Activated naive CD4-positive, alpha-beta T cell treated with anti-CD3 and anti-CD28 coated beads, Interleukin-2, amount 50 U/mL, for 24 hours (primary cell): ENCODE measurements around the gene CCNJL.
A peak's percentile ranks its signal among the peaks of the same experiment; 100 is the strongest.
"Not testable (repeated sequence)": the region's sequence is repeated elsewhere in the genome, so short reads cannot be mapped to it uniquely, and the experiment has no call there.

Experiments
- H3K27ac Mint-ChIP-seq: one replicate; pipeline ENCODE4 v1.8.0; 2021; ENCODE audit warnings: mild to moderate bottlenecking, mixed read lengths
- H3K27me3 Mint-ChIP-seq: one replicate; pipeline ENCODE4 v1.8.0; 2021; ENCODE audit warnings: mixed read lengths
- H3K36me3 Mint-ChIP-seq: one replicate; pipeline ENCODE4 v1.8.0; 2021; ENCODE audit warnings: mixed read lengths
- H3K4me1 Mint-ChIP-seq: one replicate; pipeline ENCODE4 v1.8.0; 2021; ENCODE audit warnings: mixed read lengths
- H3K4me3 Mint-ChIP-seq: one replicate; pipeline ENCODE4 v1.8.0; 2021; ENCODE audit warnings: mild to moderate bottlenecking, mixed read lengths
- H3K9me3 Mint-ChIP-seq: one replicate; pipeline ENCODE4 v1.8.0; 2021; ENCODE audit warnings: mixed read lengths

Gene CCNJL

DNA sequence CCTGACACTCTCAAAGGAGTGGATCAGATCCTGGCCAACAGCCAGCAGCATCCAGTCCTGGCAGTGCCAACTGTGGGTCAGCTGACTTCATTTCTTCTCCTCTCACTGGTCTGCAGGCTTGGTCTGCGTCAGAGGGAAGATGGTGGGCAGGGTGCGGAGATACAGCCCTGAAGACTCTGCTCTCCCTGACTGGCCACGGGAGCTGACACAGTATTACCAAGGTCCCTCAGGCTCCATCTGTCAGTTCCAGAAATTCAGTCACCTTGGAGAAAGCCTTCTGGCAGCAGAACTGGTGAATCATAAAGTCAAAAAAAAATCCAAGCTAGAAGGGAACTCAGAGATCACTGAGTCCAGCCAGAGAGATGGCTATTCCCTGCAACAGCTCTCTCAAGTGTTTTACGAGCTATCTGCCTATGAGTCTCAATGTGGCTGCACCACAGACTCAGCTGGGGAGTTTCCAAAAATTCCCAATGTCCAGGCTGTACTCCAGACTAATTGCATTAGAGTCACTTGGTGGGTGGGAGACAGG, 30.1 kb upstream of the CCNJL start:
- Mint-ChIP-seq H3K4me1 (no peaks in the 10 kb centered on the region), H3K9me3 (no peaks in the 10 kb centered on the region), H3K36me3 (no peaks in the 10 kb centered on the region), H3K27ac (no peak overlapping the region), H3K4me3 (no peak overlapping the region), H3K27me3 (no peaks in the 10 kb centered on the region)

DNA sequence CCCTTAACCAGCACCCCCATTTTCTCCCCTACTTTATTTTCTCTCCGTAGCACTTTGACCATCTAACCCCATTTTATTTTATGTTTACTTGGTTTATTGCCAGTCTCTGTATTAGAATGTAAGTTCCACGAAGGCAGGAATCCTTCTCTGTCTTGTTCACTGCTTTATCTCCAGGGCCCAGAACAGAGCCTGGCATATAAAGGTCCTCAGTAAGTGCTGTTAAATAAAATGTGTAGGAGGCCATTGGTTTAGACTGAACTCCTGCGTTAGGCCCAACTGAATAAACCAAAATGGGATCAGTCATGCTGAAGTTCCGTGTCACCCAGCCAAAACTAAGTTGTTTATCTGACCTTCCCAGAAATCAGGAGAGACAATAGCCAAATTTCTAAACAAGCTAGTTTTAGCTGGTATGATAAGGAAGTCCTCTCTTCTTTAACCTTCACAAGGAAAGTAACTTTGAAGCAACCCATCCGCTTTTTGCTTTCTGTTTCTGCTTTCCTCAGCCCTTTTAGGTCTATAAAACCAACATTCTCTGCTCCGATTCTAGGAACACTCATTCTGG, 29.0 kb upstream of the CCNJL start:
- no peaks in the 10 kb centered on the region for H3K36me3 Mint-ChIP-seq
- no peak overlapping the region for H3K27ac Mint-ChIP-seq
- no peaks in the 10 kb centered on the region for H3K27me3 Mint-ChIP-seq
- H3K9me3 Mint-ChIP-seq = no peaks in the 10 kb centered on the region
- H3K4me1 Mint-ChIP-seq = no peaks in the 10 kb centered on the region
- H3K4me3 Mint-ChIP-seq = no peak overlapping the region

DNA sequence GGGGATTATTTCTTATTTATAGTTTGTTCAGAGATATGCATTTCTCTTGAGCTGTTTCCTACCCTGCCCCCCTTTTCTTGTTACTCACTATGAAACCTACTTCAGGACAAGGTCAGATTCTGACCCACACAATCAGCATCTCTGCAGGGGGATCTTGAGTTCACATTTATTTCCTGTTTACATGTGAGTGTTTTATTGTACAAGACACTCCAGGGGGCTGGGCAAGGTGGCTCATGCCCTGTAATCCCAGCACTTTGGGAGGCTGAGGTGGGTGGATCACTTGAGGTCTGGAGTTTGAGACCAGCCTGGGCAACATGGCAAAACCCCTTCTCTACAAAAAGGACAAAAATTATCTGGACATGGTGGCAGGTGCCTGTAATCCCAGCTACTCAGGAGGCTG, 28.1 kb upstream of the CCNJL start:
- not testable (repeated sequence) for H3K36me3 Mint-ChIP-seq, H3K4me1 Mint-ChIP-seq, H3K27me3 Mint-ChIP-seq, H3K27ac Mint-ChIP-seq, H3K9me3 Mint-ChIP-seq, H3K4me3 Mint-ChIP-seq

DNA sequence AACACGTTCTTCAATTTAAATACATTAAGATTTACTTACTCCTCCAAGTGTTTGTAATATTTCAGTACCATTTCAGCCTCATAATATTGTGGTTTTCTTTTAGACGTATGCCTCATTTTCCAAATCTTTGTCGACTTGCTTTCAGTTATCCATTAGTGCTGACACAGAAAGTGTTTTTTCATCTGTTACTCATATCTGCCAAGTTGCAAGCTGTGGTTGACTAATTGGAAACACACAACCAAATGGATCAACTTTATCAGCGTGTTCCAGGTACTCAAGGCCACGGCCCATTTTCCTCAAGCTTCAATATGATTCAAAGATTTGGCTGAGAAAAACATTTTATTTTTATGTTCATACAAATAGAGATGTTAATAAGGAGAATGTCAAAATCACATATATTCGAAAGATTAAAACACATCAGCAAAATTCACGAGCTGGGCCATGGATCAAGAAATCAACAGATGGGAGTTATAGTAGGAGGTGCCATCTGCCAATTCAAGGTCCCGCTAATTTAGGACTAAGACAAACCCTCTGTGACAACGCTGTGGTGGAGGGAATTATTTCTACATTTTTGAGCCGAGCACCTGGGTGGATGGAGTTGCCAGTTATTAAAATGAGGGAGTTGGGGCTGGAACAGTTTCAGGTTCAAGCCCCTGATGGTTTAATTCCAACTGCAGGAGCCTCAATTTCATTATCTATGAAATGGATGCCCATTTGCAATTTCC, 27.2 kb upstream of the CCNJL start:
- Mint-ChIP-seq H3K9me3 (no peaks in the 10 kb centered on the region), H3K27ac (no peak overlapping the region), H3K27me3 (no peaks in the 10 kb centered on the region), H3K4me1 (no peaks in the 10 kb centered on the region), H3K36me3 (no peaks in the 10 kb centered on the region), H3K4me3 (no peak overlapping the region)

DNA sequence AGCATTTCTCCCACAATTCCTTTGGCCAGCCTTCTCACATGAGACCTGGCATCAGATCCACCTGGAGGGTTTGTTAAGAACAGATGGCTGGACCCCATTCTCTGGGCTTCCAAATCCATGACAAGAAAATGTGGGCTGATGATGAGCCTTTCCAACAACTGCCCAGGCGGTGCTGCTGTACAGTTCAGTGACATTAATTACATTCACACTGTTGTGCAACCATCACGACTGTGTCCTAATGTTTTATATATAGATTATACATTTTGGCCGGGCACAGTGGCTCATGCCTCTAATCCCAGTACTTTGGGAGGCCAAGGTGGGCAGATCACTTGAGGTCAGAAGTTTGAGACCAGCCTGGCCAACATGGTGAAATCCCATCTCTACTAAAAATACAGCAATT, 22.4 kb upstream of the CCNJL start:
- not testable (repeated sequence) for H3K27me3 Mint-ChIP-seq, H3K36me3 Mint-ChIP-seq, H3K4me1 Mint-ChIP-seq, H3K27ac Mint-ChIP-seq, H3K4me3 Mint-ChIP-seq, H3K9me3 Mint-ChIP-seq

DNA sequence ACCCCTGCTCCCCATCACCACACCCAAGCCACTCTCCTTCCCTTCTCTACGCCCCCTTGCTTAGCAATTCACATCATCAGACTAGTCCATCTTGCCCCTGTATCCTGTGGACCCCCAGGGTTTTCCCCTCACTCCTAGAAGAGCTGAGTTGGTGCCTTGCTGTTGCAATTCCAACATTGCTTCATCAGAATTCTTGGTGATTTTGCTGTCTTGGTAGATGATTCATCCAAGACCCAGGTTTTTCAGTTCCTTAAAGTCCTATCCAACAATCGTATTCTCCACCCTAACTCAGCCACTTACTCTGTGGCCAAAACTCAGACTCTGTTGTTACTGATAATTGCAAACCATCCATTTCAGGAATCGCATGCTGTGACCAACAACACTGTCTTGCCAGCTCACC, 21.4 kb upstream of the CCNJL start:
- peaks cover 4% of the 10 kb centered on the region for H3K4me1 Mint-ChIP-seq
- H3K36me3 Mint-ChIP-seq = no peaks in the 10 kb centered on the region
- no peak overlapping the region for H3K4me3 Mint-ChIP-seq
- H3K9me3 Mint-ChIP-seq = no peaks in the 10 kb centered on the region
- H3K27ac Mint-ChIP-seq = no peak overlapping the region
- H3K27me3 Mint-ChIP-seq = no peaks in the 10 kb centered on the region

DNA sequence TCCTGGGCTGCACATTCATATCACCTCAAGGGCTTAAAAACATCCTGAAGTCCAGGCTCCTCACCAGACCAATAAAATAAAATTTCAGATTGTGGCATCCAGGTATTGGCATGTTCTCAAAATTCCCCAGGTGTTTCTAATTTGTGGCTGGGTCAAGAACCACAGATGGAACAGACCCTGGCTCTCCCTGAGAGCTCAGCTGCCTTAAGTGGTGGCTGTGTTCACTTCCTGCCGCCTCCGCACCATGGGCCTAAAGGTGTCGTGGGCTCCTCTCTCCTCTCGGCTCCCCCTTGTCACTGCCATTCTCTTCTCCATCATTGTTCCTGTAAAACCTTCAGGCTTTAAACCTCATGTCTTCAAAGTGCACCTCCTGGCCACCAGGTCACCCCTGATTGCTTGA, 17.8 kb upstream of the CCNJL start:
- H3K27ac Mint-ChIP-seq = no peak overlapping the region
- H3K4me3 Mint-ChIP-seq = no peak overlapping the region
- H3K36me3 Mint-ChIP-seq = no peaks in the 10 kb centered on the region
- peaks cover 4% of the 10 kb centered on the region for H3K4me1 Mint-ChIP-seq
- no peaks in the 10 kb centered on the region for H3K27me3 Mint-ChIP-seq
- H3K9me3 Mint-ChIP-seq = no peaks in the 10 kb centered on the region

DNA sequence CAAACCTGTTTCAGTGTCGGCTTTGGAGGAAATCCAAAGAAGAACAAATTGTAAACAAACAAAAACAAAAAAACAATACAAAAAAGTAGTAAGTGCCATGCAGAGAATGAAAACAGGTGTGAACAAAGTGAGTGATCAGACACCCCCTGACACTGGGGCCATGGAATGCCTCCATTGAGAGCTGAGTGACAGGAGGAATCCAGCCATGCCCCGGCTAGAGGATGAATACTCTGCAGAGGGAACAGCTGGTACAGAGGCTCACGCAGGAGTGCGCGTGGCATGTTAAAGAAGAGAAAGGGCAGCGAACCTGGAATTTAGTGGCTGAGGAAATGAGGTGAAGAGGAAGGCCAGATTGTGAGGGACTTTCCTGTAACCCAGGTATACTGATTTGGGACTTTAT, 15.5 kb upstream of the CCNJL start:
- H3K4me1 Mint-ChIP-seq = peaks cover 4% of the 10 kb centered on the region
- H3K9me3 Mint-ChIP-seq = no peaks in the 10 kb centered on the region
- no peak overlapping the region for H3K4me3 Mint-ChIP-seq
- no peaks in the 10 kb centered on the region for H3K27me3 Mint-ChIP-seq
- no peaks in the 10 kb centered on the region for H3K36me3 Mint-ChIP-seq
- no peak overlapping the region for H3K27ac Mint-ChIP-seq

DNA sequence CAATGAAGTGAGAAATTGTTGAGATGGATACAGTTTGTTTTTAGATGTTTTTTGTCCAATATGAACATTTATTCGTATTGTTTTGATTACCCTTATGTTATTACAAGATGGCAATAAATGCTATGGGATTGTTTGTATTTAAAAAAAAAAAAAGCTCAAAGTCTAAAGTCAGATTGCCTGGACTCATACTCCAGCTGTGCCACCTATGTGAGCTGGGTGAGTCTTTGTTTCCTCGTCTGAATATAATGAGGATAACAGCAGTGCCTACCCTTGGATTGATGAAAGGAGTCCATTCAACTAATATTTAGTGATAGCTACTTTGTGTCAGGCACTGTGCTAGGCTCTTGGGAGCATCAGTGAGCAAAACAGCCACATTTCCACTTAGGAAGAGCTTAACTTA, 14.6 kb upstream of the CCNJL start:
- H3K4me3 Mint-ChIP-seq = no peak overlapping the region
- peaks cover 2% of the 10 kb centered on the region for H3K27me3 Mint-ChIP-seq
- H3K27ac Mint-ChIP-seq = no peak overlapping the region
- H3K4me1 Mint-ChIP-seq = peaks cover 4% of the 10 kb centered on the region
- no peaks in the 10 kb centered on the region for H3K9me3 Mint-ChIP-seq
- no peaks in the 10 kb centered on the region for H3K36me3 Mint-ChIP-seq

DNA sequence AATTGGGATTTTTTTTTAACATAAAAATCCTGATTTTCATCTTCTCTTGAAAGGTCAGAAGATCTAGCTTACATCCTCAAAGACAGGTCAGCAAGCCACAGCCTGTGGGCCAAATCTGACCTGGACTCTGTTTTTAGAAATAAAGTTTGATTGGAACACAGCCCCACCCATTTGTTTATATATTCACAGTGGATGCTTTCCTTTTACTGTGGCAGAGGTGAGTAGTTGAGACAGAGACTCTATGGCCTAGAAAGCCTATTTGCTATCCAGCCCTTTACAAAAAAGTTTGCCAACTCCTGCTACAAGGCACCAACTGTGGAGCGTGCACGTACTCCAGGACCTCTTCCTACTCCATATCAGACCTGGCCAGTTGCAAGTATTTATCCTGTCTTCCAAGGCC, 13.4 kb upstream of the CCNJL start:
- Mint-ChIP-seq H3K4me3 (no peak overlapping the region), H3K27ac (no peak overlapping the region), H3K4me1 (peaks cover 4% of the 10 kb centered on the region), H3K27me3 (peaks cover 3% of the 10 kb centered on the region), H3K9me3 (no peaks in the 10 kb centered on the region), H3K36me3 (no peaks in the 10 kb centered on the region)

DNA sequence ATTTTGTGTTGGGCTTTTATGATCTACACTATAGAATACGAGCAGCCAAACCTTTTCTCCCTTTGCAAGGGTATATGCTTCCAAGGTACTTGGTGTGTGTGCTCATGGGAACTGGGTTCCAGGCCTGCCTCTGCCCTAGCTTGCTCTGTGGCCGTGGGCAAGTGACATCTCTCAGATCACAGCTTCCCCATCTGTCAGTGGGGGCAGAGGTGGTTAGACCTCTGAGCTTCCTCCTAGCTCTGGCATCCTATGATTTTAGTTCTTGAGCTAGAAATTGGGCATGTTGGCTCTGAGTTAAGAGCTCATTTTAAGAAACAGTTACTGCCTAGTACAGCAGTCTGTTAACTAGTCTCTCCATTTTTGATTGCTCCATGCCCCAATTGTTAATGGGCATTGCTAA, 12.5 kb upstream of the CCNJL start:
- Mint-ChIP-seq H3K36me3 (no peaks in the 10 kb centered on the region), H3K4me1 (no peaks in the 10 kb centered on the region), H3K9me3 (no peaks in the 10 kb centered on the region), H3K27ac (no peak overlapping the region), H3K4me3 (no peak overlapping the region), H3K27me3 (peaks cover 5% of the 10 kb centered on the region)

DNA sequence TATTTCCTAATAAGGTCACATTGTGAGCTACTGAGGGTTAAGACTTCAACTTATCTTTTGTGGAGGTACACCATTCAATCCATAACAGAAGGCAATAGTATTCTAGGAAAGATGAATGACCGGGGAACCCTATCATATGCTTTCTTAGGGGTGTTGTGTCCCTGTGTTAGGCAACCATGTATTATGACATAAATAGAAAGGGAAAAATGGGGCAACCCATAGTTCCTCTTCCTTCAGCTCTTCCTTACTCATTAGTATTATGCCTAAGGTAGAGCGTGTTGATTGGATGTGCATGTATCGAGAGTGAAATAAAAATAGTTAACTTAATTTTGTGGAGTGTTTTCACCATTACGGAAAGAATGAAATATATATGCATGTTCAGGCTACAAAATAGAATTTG, 6.0 kb upstream of the CCNJL start:
- H3K9me3 Mint-ChIP-seq = no peaks in the 10 kb centered on the region
- peaks cover 25% of the 10 kb centered on the region for H3K27me3 Mint-ChIP-seq
- no peak overlapping the region for H3K4me3 Mint-ChIP-seq
- no peak overlapping the region for H3K27ac Mint-ChIP-seq
- H3K36me3 Mint-ChIP-seq = no peaks in the 10 kb centered on the region
- no peaks in the 10 kb centered on the region for H3K4me1 Mint-ChIP-seq

DNA sequence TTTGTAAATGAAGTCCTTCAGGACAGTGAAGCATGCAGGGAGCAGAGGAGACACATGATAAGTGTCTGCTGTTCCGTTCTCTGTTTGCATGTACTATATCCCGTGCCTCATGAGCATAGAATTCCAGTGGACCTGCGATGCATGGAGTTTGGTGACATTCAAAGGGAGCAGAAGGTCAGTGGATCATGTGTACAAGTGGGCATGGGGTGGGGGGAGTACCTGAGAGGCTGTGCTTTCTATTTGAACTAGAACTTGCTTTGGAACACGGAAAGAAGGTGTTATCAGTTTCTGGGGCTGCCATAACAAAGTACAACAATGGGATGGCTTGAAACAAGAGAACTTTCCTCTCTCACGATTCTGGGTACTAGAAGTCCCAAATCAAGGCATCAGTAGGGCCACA, 5.1 kb upstream of the CCNJL start:
- H3K36me3 Mint-ChIP-seq = no peaks in the 10 kb centered on the region
- no peak overlapping the region for H3K4me3 Mint-ChIP-seq
- peaks cover 7% of the 10 kb centered on the region for H3K4me1 Mint-ChIP-seq
- no peaks in the 10 kb centered on the region for H3K9me3 Mint-ChIP-seq
- peaks cover 34% of the 10 kb centered on the region for H3K27me3 Mint-ChIP-seq
- H3K27ac Mint-ChIP-seq = no peak overlapping the region

DNA sequence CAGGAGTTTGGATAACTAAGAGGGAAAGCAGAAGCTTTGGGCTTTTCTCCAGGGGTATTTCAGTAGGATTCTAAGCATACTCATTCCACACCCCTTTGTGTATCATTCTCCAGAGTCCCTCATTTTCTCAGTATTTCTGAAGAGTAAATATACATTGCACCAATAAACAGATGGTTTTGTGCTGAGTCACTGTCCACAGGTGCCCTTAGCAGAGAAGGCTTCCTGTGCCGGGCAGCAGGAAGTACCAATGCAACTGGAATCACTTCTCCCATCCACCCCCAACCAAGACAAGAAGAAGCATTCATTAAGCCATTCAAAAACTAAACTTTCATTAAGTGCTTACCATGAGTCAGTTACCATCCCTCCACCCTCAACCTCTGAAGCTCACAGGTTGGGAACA, 3.6 kb upstream of the CCNJL start:
- H3K4me3 Mint-ChIP-seq = no peak overlapping the region
- peaks cover 13% of the 10 kb centered on the region for H3K4me1 Mint-ChIP-seq
- H3K27me3 Mint-ChIP-seq = peaks cover 36% of the 10 kb centered on the region
- H3K36me3 Mint-ChIP-seq = no peaks in the 10 kb centered on the region
- no peaks in the 10 kb centered on the region for H3K9me3 Mint-ChIP-seq
- H3K27ac Mint-ChIP-seq = no peak overlapping the region

DNA sequence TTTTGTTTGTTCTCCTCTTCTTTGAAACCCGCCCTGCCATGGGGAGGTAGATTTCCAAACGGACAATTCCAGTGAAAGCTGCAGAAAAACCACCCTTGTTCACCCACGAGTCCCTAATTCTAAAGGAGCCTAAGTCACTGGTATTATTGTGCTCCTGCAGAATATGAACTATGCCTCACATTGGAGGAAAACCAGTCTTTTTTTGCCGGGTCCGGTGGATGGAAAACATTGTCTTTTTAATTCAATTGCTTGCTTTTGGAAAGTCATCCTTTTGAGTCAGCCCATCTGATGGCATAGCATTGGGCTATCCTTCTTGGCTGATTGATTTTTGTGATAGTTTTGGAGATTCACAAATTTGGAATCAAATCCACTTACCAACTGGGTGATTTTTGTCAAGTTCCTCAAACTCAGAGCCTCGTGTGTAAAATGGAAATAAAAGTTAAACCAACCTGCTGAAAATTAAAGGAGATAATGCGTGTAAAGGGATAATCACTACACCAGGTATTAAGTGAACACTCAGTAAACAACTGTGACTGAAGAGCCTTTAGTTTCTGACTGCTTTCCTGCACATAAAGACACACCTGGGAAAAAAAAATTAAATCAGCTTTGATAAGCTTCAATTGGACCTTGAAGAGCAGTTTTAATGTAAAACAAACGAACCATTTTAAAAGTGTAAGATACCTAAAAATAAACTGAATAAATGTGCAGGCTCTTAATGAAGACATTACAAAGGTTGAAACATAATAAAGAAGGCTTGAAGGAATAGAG, 780 bp upstream of the CCNJL start:
- H3K36me3 Mint-ChIP-seq = no peaks in the 10 kb centered on the region
- H3K9me3 Mint-ChIP-seq = no peaks in the 10 kb centered on the region
- H3K4me1 Mint-ChIP-seq = peaks cover 13% of the 10 kb centered on the region
- H3K27me3 Mint-ChIP-seq = peaks cover 43% of the 10 kb centered on the region
- H3K27ac Mint-ChIP-seq = no peak overlapping the region
- peak overlapping the region; percentile 79 for H3K4me3 Mint-ChIP-seq

DNA sequence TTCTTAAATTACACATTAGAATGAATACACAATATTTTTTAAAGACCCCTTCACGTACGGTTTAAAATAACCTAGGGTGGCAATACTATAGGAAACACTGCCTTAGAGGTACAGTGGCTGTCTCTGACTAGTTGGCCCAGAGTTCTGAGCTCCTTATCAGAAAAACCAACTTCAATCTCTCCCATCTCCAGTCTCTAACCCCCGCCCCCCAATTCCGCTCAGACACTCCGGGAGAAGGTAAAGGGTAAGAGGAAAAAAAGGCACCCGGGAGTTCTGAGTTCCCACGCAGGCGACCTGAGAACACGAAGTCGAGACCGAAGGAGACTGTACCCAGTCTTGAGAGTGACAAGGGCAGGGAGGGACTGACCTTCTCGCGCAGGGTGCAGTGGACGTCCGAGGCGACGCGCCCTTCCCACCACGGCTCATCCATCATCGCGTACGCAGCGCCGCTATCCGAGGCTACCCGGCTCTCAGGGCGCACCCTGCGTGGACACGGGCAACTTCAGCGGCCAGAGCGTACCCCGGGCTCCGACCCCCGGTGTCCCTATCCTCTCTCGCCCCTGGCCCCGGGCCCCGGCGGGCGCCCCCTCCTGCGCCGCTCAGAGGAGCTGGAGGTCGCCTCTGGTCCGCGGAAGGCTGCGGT, 752 bp downstream of the CCNJL start:
- H3K4me1 Mint-ChIP-seq = peaks cover 13% of the 10 kb centered on the region
- no peaks in the 10 kb centered on the region for H3K36me3 Mint-ChIP-seq
- H3K27me3 Mint-ChIP-seq = peaks cover 41% of the 10 kb centered on the region
- no peak overlapping the region for H3K27ac Mint-ChIP-seq
- no peaks in the 10 kb centered on the region for H3K9me3 Mint-ChIP-seq
- H3K4me3 Mint-ChIP-seq = peak overlapping the region; percentile 66
